ENCODE results near the gene MXRA8. TPM values are rescaled to one million over a fixed set of nuclear protein-coding genes. Genes with fewer than 3 reads are reported as not detected.

The MXRA8 gene
- polyA plus RNA-seq, 2 of the 4 experiments (the other 2 are of a cell fraction), result 0.12 to 0.22 TPM

DNA sequence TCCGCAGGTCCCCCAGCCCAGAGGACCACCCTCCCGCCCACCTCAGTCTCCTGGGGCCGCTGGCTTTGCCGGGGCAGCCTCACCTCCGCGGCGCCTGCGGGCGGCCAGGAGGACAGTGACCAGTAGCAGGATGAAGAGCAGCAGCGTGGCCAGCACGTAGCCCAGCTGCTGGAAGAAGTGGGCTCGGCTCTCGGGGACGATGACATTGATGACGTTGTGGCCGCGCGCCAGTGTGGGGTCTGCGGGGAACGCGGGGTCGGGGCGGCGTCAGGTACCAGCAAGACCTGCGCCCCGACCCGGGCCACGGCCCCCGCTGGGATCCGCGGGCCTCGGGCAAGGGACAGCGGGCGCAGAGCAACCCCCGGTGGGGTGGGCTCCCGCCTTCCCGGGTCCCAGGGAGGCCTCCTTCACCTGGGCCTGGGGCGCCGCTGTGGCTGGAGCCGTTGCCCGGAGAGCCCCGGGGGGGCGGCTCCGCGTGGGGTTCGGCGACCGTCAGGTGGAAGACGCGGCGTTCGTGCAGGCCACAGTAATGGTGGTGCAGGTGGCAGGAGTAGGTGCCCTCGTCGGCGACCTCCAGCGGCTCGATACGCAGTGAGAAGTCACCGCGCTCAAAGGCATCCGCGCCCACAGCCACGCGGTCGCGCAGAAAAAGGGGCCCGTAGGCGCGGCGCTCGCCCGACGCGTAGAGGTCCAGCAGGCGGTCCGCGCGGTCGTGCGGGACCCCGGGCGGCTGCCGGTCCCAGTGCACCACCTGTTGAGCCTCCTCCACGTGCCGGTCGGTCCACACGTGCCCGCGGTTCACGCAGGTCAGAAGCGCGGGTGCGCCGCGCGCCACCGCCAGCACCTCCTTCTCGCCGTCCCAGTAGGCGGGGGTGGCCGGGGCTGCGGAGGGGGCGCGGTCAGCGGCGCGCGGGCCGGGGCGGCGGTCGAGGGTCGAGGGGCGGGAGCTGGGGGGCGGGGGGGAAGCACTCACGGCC is 3.8 kb downstream of the MXRA8 start:
- ChIA-PET CTCF (interaction anchor here (0.7 to 3.8 kb wide), 3 partner anchors 17 to 150 kb away, joined by 3 to 35 read pairs (median 3); no protein-coding TSS in a partner anchor), POLR2A (interaction anchor here (0.8 to 1.0 kb wide), 2 partner anchors 16 to 21 kb away, joined by 3 to 4 read pairs; partner anchors contain the start of gene AURKAIP1)
- Histone ChIP-seq H3K27ac (peak overlapping the region in 1 of 2 experiments; percentile 86; a peak in 2 of 6 replicates), H3K4me3 (no peak overlapping the region), H3K9me3 (no peaks in the 10 kb centered on the region), H3K4me1 (peaks cover 34% of the 10 kb centered on the region), H3K4me2 (peak overlapping the region; percentile 85; the same call in 2 of the 3 replicates)
- TF ChIP-seq BHLHE40 (IDR thresholded peaks at IDR 0.05; ENCODE audit: low read depth, low read length) (no peak), ZSCAN20 (CRISPR knock-in tag; IDR thresholded peaks at IDR 0.05) (no peak), EHF (CRISPR knock-in tag; IDR thresholded peaks at IDR 0.05) (no peak), MYC (IDR thresholded peaks at IDR 0.05; ENCODE audit: borderline replicate concordance, low read length) (no peak), CHD4 (IDR thresholded peaks at IDR 0.05; ENCODE audit: borderline replicate concordance) (no peak), HDAC2 (IDR thresholded peaks at IDR 0.05) (no peak), TFCP2L1 (CRISPR knock-in tag; IDR thresholded peaks at IDR 0.05) (no peak), CEBPB (IDR thresholded peaks at IDR 0.05) (no peak), CBX8 (IDR thresholded peaks at IDR 0.05) (no peak), ESRRA (IDR thresholded peaks at IDR 0.05; ENCODE audit: borderline replicate concordance, low read length) (no peak), KDM5A (IDR thresholded peaks at IDR 0.05) (no peak), SMC3 (IDR thresholded peaks at IDR 0.05) (no peak), RARB (CRISPR knock-in tag; IDR thresholded peaks at IDR 0.05) (no peak), HOXB5 (CRISPR knock-in tag; IDR thresholded peaks at IDR 0.05) (no peak), NFE2L2 (conservative IDR thresholded peaks at IDR 0.05; ENCODE audit: low read length) (no peak), NPAS2 (CRISPR knock-in tag; IDR thresholded peaks at IDR 0.05; ENCODE audit: borderline replicate concordance) (no peak)
- TF ChIP-seq, protein P1, sequence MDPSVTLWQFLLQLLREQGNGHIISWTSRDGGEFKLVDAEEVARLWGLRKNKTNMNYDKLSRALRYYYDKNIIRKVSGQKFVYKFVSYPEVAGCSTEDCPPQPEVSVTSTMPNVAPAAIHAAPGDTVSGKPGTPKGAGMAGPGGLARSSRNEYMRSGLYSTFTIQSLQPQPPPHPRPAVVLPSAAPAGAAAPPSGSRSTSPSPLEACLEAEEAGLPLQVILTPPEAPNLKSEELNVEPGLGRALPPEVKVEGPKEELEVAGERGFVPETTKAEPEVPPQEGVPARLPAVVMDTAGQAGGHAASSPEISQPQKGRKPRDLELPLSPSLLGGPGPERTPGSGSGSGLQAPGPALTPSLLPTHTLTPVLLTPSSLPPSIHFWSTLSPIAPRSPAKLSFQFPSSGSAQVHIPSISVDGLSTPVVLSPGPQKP (IDR thresholded peaks at IDR 0.05; ENCODE audit: low read depth, low read length), result no peak
- TF ChIP-seq, protein P2, sequence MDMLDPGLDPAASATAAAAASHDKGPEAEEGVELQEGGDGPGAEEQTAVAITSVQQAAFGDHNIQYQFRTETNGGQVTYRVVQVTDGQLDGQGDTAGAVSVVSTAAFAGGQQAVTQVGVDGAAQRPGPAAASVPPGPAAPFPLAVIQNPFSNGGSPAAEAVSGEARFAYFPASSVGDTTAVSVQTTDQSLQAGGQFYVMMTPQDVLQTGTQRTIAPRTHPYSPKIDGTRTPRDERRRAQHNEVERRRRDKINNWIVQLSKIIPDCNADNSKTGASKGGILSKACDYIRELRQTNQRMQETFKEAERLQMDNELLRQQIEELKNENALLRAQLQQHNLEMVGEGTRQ (IDR thresholded peaks at IDR 0.05), result no peak
- TF ChIP-seq, protein P3, sequence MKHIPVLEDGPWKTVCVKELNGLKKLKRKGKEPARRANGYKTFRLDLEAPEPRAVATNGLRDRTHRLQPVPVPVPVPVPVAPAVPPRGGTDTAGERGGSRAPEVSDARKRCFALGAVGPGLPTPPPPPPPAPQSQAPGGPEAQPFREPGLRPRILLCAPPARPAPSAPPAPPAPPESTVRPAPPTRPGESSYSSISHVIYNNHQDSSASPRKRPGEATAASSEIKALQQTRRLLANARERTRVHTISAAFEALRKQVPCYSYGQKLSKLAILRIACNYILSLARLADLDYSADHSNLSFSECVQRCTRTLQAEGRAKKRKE (CRISPR knock-in tag; IDR thresholded peaks at IDR 0.05; ENCODE audit: low read depth), result no peak
- WGBS (ENCODE audit: missing lambda C conversion rate), result 93% methylated on average over 39 of the region's 116 CpGs
- FAIRE-seq (no peak), DNase-seq (ENCODE audit: low read depth in 1 of 2, low spot score in 1 of 2) (no peak), ATAC-seq (no peak)

DNA sequence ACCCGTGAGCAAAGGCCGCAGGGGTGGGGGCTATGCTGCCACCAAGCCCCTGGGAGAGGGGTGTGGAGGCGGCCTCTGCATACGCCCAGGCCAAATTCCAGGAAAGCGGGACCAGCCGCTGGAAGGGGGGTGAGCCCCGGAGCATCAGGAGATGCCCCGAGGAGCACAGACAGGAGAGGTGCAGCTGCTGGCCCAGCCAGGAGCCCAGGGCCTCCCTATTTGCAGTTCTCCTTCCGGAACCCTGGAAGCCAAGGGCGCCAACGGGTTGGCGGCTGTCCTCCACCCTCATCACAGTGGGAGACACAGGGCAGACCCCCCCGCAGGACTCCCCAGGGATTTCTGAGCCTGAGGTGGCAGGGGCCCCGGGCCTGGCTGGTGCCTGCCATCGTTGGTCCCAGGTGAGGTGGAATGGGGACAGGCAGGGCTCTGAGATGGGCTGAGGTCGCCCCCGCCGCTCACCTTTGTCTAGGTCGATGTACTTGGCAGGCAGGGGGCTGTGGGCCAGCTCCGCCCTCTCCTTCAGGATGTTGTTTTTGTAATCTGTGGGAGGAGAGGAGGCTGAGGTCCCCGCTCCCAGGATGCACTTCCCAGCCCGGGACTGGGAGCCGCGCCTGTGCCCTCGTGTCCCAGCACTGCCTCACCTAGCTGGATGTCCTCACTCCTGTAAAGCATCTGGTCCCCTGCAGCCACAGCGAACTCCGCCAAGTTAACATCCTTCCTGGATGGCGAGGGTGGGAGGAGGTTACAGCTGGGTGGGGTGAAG is 4.8 kb downstream of the MXRA8 start:
- no peak overlapping the region for H3K4me3 ChIP-seq
- 35% methylated on average over 9 of the region's 28 CpGs for WGBS (ENCODE audit: missing lambda C conversion rate)
- ATAC-seq, result peak in 1 of 2 experiments; percentile 37; a peak in 3 of 6 replicates

More for the DNA sequence above, 4.8 kb downstream of the MXRA8 start:
- Histone ChIP-seq H3K4me1 (peaks cover 34% of the 10 kb centered on the region), H3K9me3 (no peaks in the 10 kb centered on the region), H3K27ac (peak overlapping the region in 1 of 2 experiments; percentile 68; a peak in 3 of 6 replicates), H3K4me2 (peak overlapping the region; percentile 33; the same call in 1 of the 3 replicates)
- POLR2A ChIA-PET, result no interaction called here
- TF ChIP-seq RFX5 (IDR thresholded peaks at IDR 0.05), result no peak
- TF ChIP-seq, protein P4, sequence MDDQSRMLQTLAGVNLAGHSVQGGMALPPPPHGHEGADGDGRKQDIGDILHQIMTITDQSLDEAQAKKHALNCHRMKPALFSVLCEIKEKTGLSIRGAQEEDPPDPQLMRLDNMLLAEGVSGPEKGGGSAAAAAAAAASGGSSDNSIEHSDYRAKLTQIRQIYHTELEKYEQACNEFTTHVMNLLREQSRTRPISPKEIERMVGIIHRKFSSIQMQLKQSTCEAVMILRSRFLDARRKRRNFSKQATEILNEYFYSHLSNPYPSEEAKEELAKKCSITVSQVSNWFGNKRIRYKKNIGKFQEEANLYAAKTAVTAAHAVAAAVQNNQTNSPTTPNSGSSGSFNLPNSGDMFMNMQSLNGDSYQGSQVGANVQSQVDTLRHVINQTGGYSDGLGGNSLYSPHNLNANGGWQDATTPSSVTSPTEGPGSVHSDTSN (IDR thresholded peaks at IDR 0.05), result peak; percentile 41; the same call in 1 of the 2 replicates
- DNase-seq (ENCODE audit: low read depth in 1 of 2, low spot score in 1 of 2) (no peak), FAIRE-seq (no peak)
- CTCF ChIA-PET, result interaction anchor here (0.8 to 3.8 kb wide), 4 partner anchors 16 to 48 kb away, joined by 3 to 35 read pairs (median 6); no protein-coding TSS in a partner anchor
